ENCODE data around the gene CD47. TPM values are rescaled to one million over a fixed set of nuclear protein-coding genes. Genes with fewer than 3 reads are reported as not detected.

The CD47 gene
- total RNA-seq, 1 donor from 2014 or later, result 46.2 TPM

DNA sequence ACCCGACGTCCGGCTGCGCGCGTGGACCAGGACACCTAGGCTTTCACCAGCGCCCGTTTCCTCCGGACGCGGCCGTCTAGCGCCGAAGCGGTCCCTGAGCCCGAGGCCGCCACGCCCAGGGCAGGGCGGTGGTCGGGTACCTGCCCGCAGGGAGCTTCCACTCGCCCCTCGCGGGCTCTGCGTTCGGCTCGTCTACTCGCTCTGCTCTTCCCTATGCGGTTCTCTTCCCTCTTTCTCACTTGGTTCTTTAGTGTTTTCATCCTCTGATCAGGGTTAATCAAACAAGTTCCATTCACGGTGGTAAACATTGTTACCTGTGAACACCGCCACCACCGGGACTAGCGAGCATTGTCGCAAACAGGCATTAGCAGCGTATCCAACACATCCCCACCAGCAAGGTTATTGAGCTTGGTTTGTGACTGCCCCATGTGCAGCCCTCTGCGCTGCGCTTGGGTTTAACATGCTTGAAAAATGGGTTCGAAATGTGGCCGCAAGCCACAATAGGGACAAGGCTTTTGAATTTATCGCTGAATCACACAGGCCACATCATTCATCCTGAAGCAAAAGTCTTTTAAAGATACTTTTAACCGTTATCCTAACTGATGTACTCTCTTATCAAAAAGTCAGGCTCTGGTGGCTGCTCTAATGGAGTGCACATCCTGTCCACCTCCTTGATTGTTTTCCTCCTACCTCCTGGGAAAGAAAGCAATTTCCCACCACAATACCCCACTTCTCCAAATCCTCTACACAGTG, 843 bp upstream of the CD47 start:
- no peak for DNase-seq (ENCODE audit: low read depth, low spot score)

GRCh38 chr3:108090049-108090700, 656 bp downstream of the CD47 start:
- DNase-seq (ENCODE audit: low read depth, low spot score), result no peak

GRCh38 chr3:108089579-108089978, 1.3 kb downstream of the CD47 start:
- no peak for DNase-seq (ENCODE audit: low read depth, low spot score)

DNA sequence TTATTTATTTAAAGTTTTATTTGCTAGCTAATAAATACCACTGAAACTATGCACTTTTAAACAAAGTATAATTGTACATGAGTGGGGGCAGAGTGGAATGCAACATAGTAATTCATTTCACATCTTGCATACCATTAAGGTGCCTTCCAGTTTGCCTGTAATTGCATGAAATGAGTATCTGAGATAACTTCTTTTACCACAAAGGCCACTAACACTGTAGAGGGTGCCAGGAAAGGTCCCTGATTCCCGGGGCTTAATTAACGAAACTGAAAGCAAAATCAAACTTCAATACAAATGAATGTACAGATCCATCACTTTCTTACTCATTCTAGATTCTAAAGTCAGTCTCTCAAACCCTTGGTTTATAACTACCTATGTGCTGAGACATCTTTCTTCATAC, 2.1 kb downstream of the CD47 start:
- DNase-seq (ENCODE audit: low read depth, low spot score), result no peak

DNA sequence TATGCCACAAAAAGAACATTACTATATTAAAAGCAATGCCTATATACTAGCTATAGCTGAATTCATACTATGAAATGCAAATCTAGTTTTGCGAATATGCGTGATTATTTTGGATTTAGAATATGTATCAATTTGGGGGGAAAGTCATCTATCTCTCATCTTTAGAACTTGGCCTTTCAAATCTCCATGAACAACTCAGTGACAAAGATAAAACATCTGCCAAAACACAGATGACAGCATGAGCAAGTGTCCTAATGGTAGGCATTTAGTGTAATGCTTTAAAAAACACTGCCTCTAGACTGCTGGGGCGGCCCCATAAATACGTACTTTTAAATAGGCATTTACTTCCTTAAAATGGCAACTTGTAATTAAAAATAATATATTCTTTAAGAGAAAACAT, 2.7 kb downstream of the CD47 start:
- no peak for DNase-seq (ENCODE audit: low read depth, low spot score)

DNA sequence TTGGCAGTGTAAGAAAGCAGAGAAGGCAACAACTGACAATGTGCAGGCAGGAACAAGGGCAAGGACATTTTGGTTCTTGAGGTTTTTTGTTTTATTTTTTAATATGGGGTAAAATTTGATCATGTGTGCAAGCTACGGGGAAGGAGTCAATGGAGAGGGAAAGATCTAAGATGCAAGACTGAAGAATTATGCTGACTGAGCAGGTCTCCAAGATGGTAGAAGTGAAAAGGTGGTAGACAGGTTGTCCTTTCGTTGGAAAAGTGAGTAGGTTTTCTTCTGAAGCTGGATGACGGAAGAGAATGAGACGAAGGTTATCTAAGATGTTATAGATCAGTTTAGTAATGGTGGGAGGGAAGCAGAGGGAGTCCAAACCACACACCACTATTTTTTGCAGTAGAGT, 4.2 kb downstream of the CD47 start:
- no peak for DNase-seq (ENCODE audit: low read depth, low spot score)

DNA sequence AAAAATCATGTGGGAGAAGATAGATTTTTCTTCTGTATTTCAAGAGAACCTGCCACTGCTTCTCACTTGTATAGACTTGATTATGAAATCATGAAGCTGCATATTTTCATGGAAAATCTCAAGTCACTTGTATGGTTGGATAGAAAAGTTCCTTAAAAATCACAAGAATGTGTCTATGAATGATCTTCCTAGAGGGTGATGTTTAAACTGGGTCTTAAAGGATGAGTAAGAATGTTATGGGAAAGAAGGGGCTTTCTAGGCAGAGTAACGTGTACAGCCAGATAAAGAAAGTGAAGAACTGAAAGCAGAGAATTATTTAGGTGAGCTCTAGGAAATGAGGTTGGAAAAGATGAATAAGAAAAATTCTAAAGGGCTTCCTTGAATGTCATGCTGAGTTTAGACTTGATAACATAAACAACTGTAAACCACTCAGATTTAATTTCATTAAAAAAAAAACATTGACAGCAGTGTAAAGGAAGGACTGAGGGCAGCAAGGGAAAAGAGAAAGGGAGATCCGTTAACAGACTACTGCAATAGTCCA, 5.0 kb downstream of the CD47 start:
- DNase-seq (ENCODE audit: low read depth, low spot score), result no peak

DNA sequence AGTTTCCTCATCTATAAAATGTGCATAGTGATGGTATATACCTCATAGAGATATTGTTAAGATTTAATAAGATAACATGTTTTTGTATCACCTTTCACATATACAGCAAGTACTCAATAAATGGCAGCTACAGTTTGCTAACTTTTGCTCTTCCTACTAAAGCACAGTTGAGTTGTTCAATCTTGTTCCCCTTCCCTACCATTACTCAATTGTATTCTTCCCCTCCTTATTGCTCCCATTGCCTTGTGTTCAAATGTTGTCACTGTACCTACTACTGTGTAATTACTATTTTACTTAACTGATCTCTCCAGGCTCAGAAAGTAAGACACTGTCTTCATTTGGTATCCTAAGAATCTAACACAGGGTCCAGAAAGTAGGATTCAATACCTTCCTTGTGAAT, 5.5 kb downstream of the CD47 start:
- DNase-seq (ENCODE audit: low read depth, low spot score), result no peak

DNA sequence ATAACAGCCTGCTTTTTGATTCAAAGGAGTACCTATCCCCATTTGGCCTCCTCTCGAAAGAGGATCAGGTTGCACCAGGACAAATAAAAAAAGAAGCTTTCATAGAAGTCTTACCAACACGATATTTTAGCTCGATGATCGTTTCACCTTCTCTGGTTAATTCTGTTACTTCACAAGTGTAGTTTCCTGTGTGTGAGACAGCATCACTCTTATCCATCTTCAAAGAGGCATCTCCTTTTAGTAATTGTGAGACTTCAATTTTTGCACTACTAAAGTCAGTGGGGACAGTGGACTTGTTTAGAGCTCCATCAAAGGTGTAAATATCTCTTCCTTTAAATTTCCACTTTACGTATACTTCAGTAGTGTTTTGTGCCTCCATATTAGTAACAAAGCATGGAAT, 11.0 kb downstream of the CD47 start:
- no peak for DNase-seq (ENCODE audit: low read depth, low spot score)

DNA sequence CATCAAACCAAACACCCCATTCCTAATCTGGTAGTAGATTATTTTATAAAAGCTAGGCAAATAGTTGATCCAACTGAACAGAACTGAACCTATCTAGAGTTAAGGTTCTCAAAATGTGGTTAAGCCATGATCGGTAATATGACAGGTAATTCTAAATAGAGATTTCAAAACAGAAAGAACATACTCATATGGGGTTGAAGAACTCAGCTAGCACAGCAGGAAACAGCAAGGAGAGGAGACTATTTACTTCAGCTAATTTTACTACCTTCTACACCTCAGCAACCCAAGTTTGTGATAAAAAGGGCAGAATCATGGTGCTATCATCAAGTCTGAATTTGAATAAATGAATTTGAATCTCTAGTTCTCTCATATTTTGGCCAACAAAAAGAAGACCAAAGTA, 11.8 kb downstream of the CD47 start:
- no peak for DNase-seq (ENCODE audit: low read depth, low spot score)

- no peak for DNase-seq (ENCODE audit: low read depth, low spot score)
Measured at GRCh38 chr3:108076564-108076963, 14.3 kb downstream of the CD47 start.

DNA sequence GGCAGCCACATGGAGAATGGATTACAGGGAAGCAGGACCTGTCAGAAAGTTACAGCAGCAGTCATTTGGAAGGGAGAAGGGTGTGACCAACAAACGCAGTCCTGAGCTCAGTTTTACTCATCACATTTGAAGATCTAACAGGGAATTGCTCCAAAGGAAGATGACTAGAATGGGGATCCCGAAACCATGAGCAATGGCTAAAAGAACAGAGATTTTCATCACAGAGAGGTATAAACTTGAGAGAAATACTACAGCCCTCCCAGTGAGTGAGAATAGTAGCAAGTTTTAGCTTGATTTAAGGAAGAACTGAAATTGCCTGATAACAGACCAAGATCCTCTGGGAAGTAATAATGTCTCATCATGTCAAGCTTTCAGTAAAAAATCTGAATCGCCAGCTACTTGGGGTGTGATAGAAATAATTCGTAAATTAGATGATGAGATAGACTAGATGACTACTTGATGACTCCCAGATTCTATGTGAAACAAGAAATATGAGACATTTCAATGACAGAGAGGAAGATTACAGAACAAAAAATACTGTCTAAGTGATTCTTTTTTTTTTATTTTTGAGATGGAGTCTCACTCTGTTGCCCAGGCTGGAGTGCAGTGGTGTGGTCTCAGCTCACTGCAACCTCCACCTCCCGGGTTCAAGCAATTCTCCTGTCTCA, 16.9 kb downstream of the CD47 start:
- no peak for DNase-seq (ENCODE audit: low read depth, low spot score)

- no peak for DNase-seq (ENCODE audit: low read depth, low spot score)
Measured at GRCh38 chr3:108071368-108071767, 19.5 kb downstream of the CD47 start.

GRCh38 chr3:108070356-108070755, 20.5 kb downstream of the CD47 start:
- no peak for DNase-seq (ENCODE audit: low read depth, low spot score)

DNA sequence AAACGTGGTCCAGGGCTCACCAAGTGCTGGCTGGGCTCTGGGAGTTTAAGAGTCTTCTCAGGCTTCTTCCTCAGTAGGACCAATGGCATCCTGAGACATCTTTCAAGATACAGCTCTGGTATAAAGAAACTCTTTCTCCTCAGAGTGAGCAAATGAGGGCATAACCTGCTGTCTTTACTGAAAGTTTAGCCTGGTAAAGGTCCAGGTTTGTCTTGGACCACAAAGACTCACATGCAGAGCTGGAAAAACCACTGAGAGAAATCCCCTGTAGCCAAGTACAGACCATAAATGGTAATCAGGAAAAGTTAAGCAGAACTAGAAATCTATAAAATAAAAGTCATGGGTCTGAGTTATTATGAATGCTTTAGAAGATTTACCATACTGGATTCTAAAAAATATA, 23.1 kb downstream of the CD47 start:
- DNase-seq (ENCODE audit: low read depth, low spot score), result no peak

GRCh38 chr3:108065096-108065495, 25.7 kb downstream of the CD47 start:
- no peak for DNase-seq (ENCODE audit: low read depth, low spot score)

DNA sequence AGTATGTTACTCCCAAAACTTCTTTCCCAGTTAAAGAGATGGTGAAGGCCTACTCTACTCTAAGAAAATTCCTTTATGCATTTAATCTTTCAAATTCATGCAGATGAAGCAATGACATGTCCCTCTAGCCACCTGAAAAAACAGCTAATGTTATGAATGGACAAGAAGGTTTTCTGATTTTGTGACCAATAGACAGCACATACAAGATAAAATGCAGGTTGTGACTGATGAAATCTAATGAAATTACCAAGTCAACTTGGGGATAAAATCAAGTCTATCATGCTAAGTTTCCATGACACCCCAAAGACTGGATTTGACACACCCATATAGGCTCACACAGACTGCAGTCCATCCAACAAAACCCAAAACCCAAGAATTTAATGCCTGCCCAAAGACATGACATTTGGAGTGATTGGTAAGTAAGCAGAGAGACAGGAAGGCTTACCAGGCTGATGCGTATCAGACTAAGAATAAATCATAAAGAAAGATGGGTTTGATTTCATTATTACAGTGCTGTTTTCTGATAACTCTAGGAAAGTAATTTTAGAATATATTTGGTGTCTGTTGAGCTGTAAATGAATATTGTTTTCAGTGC, 26.4 kb downstream of the CD47 start:
- no peak for DNase-seq (ENCODE audit: low read depth, low spot score)

DNA sequence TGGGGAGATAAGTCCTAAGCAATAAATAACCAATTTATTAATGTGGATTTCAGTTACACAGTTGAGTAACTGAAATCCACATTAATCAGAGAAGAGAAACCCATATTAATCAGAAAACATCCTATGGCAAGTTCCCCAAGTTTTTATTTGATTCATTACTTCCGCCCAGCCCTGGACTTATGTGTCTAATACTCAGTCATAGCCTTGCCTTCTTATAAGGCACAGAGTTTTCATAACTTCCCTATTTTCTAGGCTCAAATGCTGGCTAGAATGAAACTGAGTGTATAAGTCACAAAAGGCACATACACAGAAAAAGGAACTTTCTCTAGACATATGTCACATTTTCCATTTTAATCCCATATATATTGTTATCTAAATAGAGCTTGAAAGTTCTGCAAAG, 28.8 kb downstream of the CD47 start:
- no peak for DNase-seq (ENCODE audit: low read depth, low spot score)

GRCh38 chr3:108060331-108060730, 30.5 kb downstream of the CD47 start:
- DNase-seq (ENCODE audit: low read depth, low spot score), result no peak

- no peak for DNase-seq (ENCODE audit: low read depth, low spot score)
Measured at GRCh38 chr3:108055931-108056330, 34.9 kb downstream of the CD47 start.

DNA sequence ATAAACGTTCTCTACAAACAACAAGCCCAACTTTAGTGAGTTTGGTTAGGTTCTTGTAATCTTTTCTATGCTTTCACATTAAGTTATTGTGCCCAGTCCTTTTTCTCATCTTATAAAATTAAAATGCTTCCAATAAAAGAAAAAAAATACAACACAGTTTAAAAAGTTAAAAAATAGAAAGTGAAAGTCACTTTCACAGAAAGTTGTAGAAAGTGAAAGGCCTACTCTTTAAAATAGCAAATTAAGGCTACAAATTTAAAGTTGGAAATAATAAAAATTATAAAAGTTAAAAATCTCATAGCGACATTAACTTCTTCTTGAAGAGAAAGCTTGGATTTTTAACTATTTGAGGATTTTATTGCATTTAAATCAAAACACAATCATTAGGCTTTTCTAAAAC, 35.9 kb downstream of the CD47 start:
- DNase-seq (ENCODE audit: low read depth, low spot score), result no peak

- DNase-seq (ENCODE audit: low read depth, low spot score), result no peak
Measured at GRCh38 chr3:108053483-108053882, 37.3 kb downstream of the CD47 start.
